ENCODE data around the gene AQP12A.

DNA sequence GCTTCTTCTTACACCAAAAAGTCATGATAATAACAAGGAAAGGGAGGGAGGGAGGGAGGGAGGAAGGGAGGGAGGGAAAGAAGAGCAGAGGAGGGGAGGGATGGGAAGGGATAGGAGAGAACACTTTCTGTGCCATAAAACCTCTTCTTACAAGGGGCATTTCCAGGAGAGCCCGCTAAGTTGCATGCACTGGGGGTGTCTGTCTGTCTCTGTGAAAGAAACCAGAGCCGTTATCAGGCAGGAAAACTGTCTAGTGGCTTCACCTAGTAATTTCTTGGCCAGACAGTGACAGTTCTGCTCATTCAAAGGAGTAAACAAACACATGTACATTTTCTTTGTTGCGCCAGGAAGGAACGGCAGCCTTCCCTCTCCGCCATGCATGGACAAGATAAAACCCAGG, 45.8 kb downstream of the AQP12A start:
- TF ChIP-seq POLR2A (IDR thresholded peaks at IDR 0.05), result no peak
- TF ChIP-seq, protein P1, sequence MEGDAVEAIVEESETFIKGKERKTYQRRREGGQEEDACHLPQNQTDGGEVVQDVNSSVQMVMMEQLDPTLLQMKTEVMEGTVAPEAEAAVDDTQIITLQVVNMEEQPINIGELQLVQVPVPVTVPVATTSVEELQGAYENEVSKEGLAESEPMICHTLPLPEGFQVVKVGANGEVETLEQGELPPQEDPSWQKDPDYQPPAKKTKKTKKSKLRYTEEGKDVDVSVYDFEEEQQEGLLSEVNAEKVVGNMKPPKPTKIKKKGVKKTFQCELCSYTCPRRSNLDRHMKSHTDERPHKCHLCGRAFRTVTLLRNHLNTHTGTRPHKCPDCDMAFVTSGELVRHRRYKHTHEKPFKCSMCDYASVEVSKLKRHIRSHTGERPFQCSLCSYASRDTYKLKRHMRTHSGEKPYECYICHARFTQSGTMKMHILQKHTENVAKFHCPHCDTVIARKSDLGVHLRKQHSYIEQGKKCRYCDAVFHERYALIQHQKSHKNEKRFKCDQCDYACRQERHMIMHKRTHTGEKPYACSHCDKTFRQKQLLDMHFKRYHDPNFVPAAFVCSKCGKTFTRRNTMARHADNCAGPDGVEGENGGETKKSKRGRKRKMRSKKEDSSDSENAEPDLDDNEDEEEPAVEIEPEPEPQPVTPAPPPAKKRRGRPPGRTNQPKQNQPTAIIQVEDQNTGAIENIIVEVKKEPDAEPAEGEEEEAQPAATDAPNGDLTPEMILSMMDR (IDR thresholded peaks at IDR 0.05), result no peak
- no peak for TF ChIP-seq POLR2AphosphoS5 (IDR thresholded peaks at IDR 0.05)

Data from sigmoid colon (tissue), 4 donors.